HG02798 (cell line): ENCODE data around the gene POLR3K.

Source experiments
- ATAC-seq: cut with Tn5 transposase; IDR thresholded peaks from one replicate; pipeline ENCODE4 v1.9.1; 2021; ENCODE audit warnings: mild to moderate bottlenecking; ENCODE audit not compliant: unreplicated experiment, poor library complexity

The POLR3K gene

GRCh38 chr16:53346-54236, at the start of gene POLR3K, which contains the start of gene SNRNP25:
TSS of gene POLR3K (minus strand) at chr16:53608. CDS start at chr16:53586, 22 bp downstream.
TSS of gene SNRNP25 (plus strand) at chr16:53828. CDS start at chr16:54017, 189 bp downstream.
- ATAC-seq: peak; percentile 96

- no peak for ATAC-seq
Observed at GRCh38 chr16:102060-102855, 48.9 kb upstream of the POLR3K start.

- ATAC-seq: no peak
Observed at GRCh38 chr16:101586-101985, 48.2 kb upstream of the POLR3K start.

GRCh38 chr16:100989-101388, 47.6 kb upstream of the POLR3K start:
- no peak for ATAC-seq

- ATAC-seq: no peak
Observed at GRCh38 chr16:97822-98221, 44.4 kb upstream of the POLR3K start.

GRCh38 chr16:96935-97381, 43.5 kb upstream of the POLR3K start:
- ATAC-seq: peak; percentile 85

- no peak for ATAC-seq
Observed at GRCh38 chr16:94918-95265, 41.5 kb upstream of the POLR3K start.

- no peak for ATAC-seq
Observed at GRCh38 chr16:92431-93339, 39.3 kb upstream of the POLR3K start.

- ATAC-seq: no peak
Observed at GRCh38 chr16:91484-91883, 38.1 kb upstream of the POLR3K start.

- ATAC-seq: no peak
Observed at GRCh38 chr16:89391-90302, 36.2 kb upstream of the POLR3K start.

GRCh38 chr16:88613-89012, 35.2 kb upstream of the POLR3K start:
- ATAC-seq: no peak

GRCh38 chr16:86483-86952, 33.1 kb upstream of the POLR3K start:
- no peak for ATAC-seq

- no peak for ATAC-seq
Observed at GRCh38 chr16:85865-86264, 32.5 kb upstream of the POLR3K start.

GRCh38 chr16:85407-85782, 32.0 kb upstream of the POLR3K start:
- no peak for ATAC-seq

GRCh38 chr16:84718-85406, 31.5 kb upstream of the POLR3K start:
- no peak for ATAC-seq

GRCh38 chr16:83781-84615, 30.6 kb upstream of the POLR3K start:
- no peak for ATAC-seq

- no peak for ATAC-seq
Observed at GRCh38 chr16:83060-83603, 29.7 kb upstream of the POLR3K start.
